ENCODE results near the gene DCP2. TPM values are rescaled to one million over a fixed set of nuclear protein-coding genes. Genes with fewer than 3 reads are reported as not detected.

Gene DCP2
- total RNA-seq, 1 donor from 2014 or later = 30.8 TPM

- no peak for DNase-seq (ENCODE audit: low read depth in 2 of 2)
These were observed 68.3 kb downstream of the DCP2 start for GRCh38 chr5:113044776-113045465.

- DNase-seq (ENCODE audit: low read depth in 2 of 2) = no peak
These were observed 70.6 kb downstream of the DCP2 start for GRCh38 chr5:113047234-113047633.

- peak in 1 of 2 donors; percentile 59 for DNase-seq (ENCODE audit: low read depth in 2 of 2)
These were observed 71.4 kb downstream of the DCP2 start for GRCh38 chr5:113047733-113048652.

- DNase-seq (ENCODE audit: low read depth in 2 of 2) = no peak
These were observed 72.3 kb downstream of the DCP2 start for GRCh38 chr5:113048931-113049330.

GRCh38 chr5:113050721-113051382, 74.3 kb downstream of the DCP2 start:
- peak; percentile 83 to 87 for DNase-seq (ENCODE audit: low read depth in 2 of 2)

GRCh38 chr5:113052041-113052795, 75.6 kb downstream of the DCP2 start:
- peak in 1 of 2 donors; percentile 89 for DNase-seq (ENCODE audit: low read depth in 2 of 2)

GRCh38 chr5:113053511-113053995, 77.0 kb downstream of the DCP2 start:
- DNase-seq (ENCODE audit: low read depth in 2 of 2) = no peak

GRCh38 chr5:113054899-113055298, 78.3 kb downstream of the DCP2 start:
- DNase-seq (ENCODE audit: low read depth in 2 of 2) = no peak

GRCh38 chr5:113056988-113057387, 80.4 kb downstream of the DCP2 start:
- no peak for DNase-seq (ENCODE audit: low read depth in 2 of 2)

GRCh38 chr5:113057557-113057984, 81.0 kb downstream of the DCP2 start:
- no peak for DNase-seq (ENCODE audit: low read depth in 2 of 2)

- DNase-seq (ENCODE audit: low read depth in 2 of 2) = no peak
These were observed 81.7 kb downstream of the DCP2 start for GRCh38 chr5:113058269-113058668.

GRCh38 chr5:113058706-113059226, 82.2 kb downstream of the DCP2 start:
- DNase-seq (ENCODE audit: low read depth in 2 of 2) = peak; percentile 31 to 40

GRCh38 chr5:113059232-113060040, 82.8 kb downstream of the DCP2 start:
- DNase-seq (ENCODE audit: low read depth in 2 of 2) = peak; percentile 56 to 89

GRCh38 chr5:113060408-113061025, 83.9 kb downstream of the DCP2 start:
- DNase-seq (ENCODE audit: low read depth in 2 of 2) = no peak

GRCh38 chr5:113061846-113062780, 85.5 kb downstream of the DCP2 start:
- peak in 1 of 2 donors; percentile 21 for DNase-seq (ENCODE audit: low read depth in 2 of 2)

- no peak for DNase-seq (ENCODE audit: low read depth in 2 of 2)
These were observed 86.4 kb downstream of the DCP2 start for GRCh38 chr5:113062869-113063508.

GRCh38 chr5:113063927-113064326, 87.3 kb downstream of the DCP2 start:
- no peak for DNase-seq (ENCODE audit: low read depth in 2 of 2)

- no peak for DNase-seq (ENCODE audit: low read depth in 2 of 2)
These were observed 88.2 kb downstream of the DCP2 start for GRCh38 chr5:113064806-113065205.

All from lung microvascular endothelial cell (primary cell).